Neural cell (in vitro differentiated cells): Measurements from ENCODE around the gene ARMCX1. TPM values are rescaled to one million over a fixed set of nuclear protein-coding genes. Genes with fewer than 3 reads are reported as not detected.
"Not testable (repeated sequence)": the region's sequence is repeated elsewhere in the genome, so short reads cannot be mapped to it uniquely, and the experiment has no call there.

ENCODE experiments used
- H2AFZ ChIP-seq: fragments of 200-600, 300-800 bp; sonication (generic), shearing (Covaris generic); 2 replicates; pipeline ENCODE4 v1.6.0; 2014; ENCODE audit warnings: low read depth, mild to moderate bottlenecking, antibody characterized with exemption, low read length, moderate library complexity
- H3F3A ChIP-seq: fragments of 200-600 bp; shearing (Covaris generic); 2 replicates; pipeline ENCODE4 v1.6.1; 2016; ENCODE audit warnings: mild to moderate bottlenecking, moderate library complexity, mixed read lengths, antibody characterized with exemption, low read length; ENCODE audit not compliant: insufficient read depth, poor library complexity, severe bottlenecking
- H3K27ac ChIP-seq: fragments of 200-600, 300-800 bp; sonication (generic), shearing (Covaris generic); 2 replicates; pipeline ENCODE4 v1.5.1; 2014; ENCODE audit warnings: mild to moderate bottlenecking, low read length, moderate library complexity
- H3K27me3 ChIP-seq: fragments of 300-800, 200-600 bp; sonication (generic), shearing (Covaris generic); 2 replicates; pipeline ENCODE4 v1.6.0; 2014; ENCODE audit warnings: mild to moderate bottlenecking, low read depth, low read length, moderate library complexity; ENCODE audit not compliant: insufficient read depth
- H3K36me3 ChIP-seq: fragments of 300-800, 200-600 bp; sonication (generic), shearing (Covaris generic); 2 replicates; pipeline ENCODE4 v1.5.1; 2014; ENCODE audit warnings: mild to moderate bottlenecking, antibody characterized with exemption, low read length, moderate library complexity; ENCODE audit not compliant: insufficient read depth
- H3K4me2 ChIP-seq: fragments of 300-800, 200-600 bp; sonication (generic), shearing (Covaris generic); 2 replicates; pipeline ENCODE4 v1.6.0; 2014; ENCODE audit warnings: mild to moderate bottlenecking, low read length
- H3K4me3 ChIP-seq: fragments of 300-800, 200-600 bp; sonication (generic), shearing (Covaris generic); 2 replicates; pipeline ENCODE4 v1.5.1; 2014; ENCODE audit warnings: mild to moderate bottlenecking, low read length, moderate library complexity
- H3K79me2 ChIP-seq: fragments of 200-600 bp; shearing (Covaris generic); replicated peaks from 2 replicates; pipeline ENCODE4 v1.6.0; 2014; ENCODE audit warnings: mild to moderate bottlenecking, low read length, moderate library complexity; ENCODE audit not compliant: insufficient read depth
- H3K9ac ChIP-seq: fragments of 300-800, 200-600 bp; sonication (generic), shearing (Covaris generic); 2 replicates; pipeline ENCODE4 v1.6.1; 2016; ENCODE audit warnings: mild to moderate bottlenecking, low read length, mixed read lengths
- H3K9me2 ChIP-seq: fragments of 200-600 bp; shearing (Covaris generic); 2 replicates; pipeline ENCODE4 v1.6.1; 2016; ENCODE audit warnings: mild to moderate bottlenecking, low read length, mixed read lengths; ENCODE audit not compliant: insufficient read depth
- H3K9me3 ChIP-seq: fragments of 200-600, 300-800 bp; sonication (generic), shearing (Covaris generic); 2 replicates; pipeline ENCODE4 v1.6.1; 2016; ENCODE audit warnings: mild to moderate bottlenecking, mixed run types, low read length, moderate library complexity, mixed read lengths
- H4K20me1 ChIP-seq: fragments of 200-600 bp; shearing (Covaris generic); 2 replicates; pipeline ENCODE4 v1.6.1; 2016; ENCODE audit warnings: mild to moderate bottlenecking, mixed run types; ENCODE audit not compliant: insufficient read depth
- EP300 ChIP-seq: fragments of 450-650 bp; conservative IDR thresholded peaks from 2 replicates; pipeline ENCODE4 v1.6.1; 2014; ENCODE audit warnings: antibody characterized with exemption, mild to moderate bottlenecking, moderate library complexity; ENCODE audit not compliant: poor library complexity, severe bottlenecking
- EZH2 ChIP-seq: fragments of 200-600, 300-800 bp; shearing (Covaris generic), sonication (generic); IDR thresholded peaks from 2 replicates; pipeline ENCODE4 v1.6.1; 2014; ENCODE audit warnings: antibody characterized with exemption, low read length, borderline replicate concordance, mild to moderate bottlenecking; ENCODE audit not compliant: insufficient read depth, poor library complexity, severe bottlenecking
- POLR2AphosphoS5 ChIP-seq: IDR thresholded peaks from 2 replicates; pipeline ENCODE4 v1.6.1; 2012
- RAD21 ChIP-seq: fragments of 450-650 bp; conservative IDR thresholded peaks from 2 replicates; pipeline ENCODE4 v1.6.1; 2014; ENCODE audit warnings: antibody characterized with exemption, mild to moderate bottlenecking, moderate library complexity
- SMC3 ChIP-seq: fragments of 450-650 bp; conservative IDR thresholded peaks from 2 replicates; pipeline ENCODE4 v1.6.1; 2014; ENCODE audit warnings: antibody characterized with exemption, mild to moderate bottlenecking, moderate library complexity; ENCODE audit not compliant: poor library complexity
- TAF1 ChIP-seq: IDR thresholded peaks from 2 replicates; pipeline ENCODE4 v1.6.1; 2012; ENCODE audit warnings: low read depth
- polyA plus RNA-seq: library from polyadenylated mRNA; depleted of rRNA; stranded (reverse); fragments of >200 nt; gene quantifications from 2 replicates; pipeline ENCODE4 v1.2.3, GENCODE V29; 2014
- TF ChIP-seq, protein P1 (sequence below): fragments of 450-650 bp; IDR thresholded peaks from 2 replicates; pipeline ENCODE4 v1.5.1; 2014; ENCODE audit warnings: antibody characterized with exemption, mild to moderate bottlenecking, moderate library complexity; ENCODE audit not compliant: poor library complexity, severe bottlenecking
- TF ChIP-seq, protein P2 (sequence below): IDR thresholded peaks from 2 replicates; pipeline ENCODE4 v1.6.1; 2012; ENCODE audit warnings: borderline replicate concordance

ARMCX1 gene
- polyA plus RNA-seq, 1 donor from 2014 or later = 81.8 TPM

GRCh38 chrX:101564651-101565050 is 14.3 kb downstream of the ARMCX1 start:
- H2AFZ ChIP-seq = no peak overlapping the region
- no peaks in the 10 kb centered on the region for H3K9me2 ChIP-seq
- no peaks in the 10 kb centered on the region for H3K79me2 ChIP-seq
- no peaks in the 10 kb centered on the region for H3K27me3 ChIP-seq
- no peak overlapping the region for H3K4me2 ChIP-seq
- no peaks in the 10 kb centered on the region for H4K20me1 ChIP-seq
- no peak overlapping the region for H3K4me3 ChIP-seq
- no peak for TF ChIP-seq RAD21
- H3K27ac ChIP-seq = no peak overlapping the region
- no peaks in the 10 kb centered on the region for H3K9me3 ChIP-seq
- no peaks in the 10 kb centered on the region for H3K36me3 ChIP-seq
- H3K9ac ChIP-seq = no peak overlapping the region
- H3F3A ChIP-seq = no peaks in the 10 kb centered on the region

DNA sequence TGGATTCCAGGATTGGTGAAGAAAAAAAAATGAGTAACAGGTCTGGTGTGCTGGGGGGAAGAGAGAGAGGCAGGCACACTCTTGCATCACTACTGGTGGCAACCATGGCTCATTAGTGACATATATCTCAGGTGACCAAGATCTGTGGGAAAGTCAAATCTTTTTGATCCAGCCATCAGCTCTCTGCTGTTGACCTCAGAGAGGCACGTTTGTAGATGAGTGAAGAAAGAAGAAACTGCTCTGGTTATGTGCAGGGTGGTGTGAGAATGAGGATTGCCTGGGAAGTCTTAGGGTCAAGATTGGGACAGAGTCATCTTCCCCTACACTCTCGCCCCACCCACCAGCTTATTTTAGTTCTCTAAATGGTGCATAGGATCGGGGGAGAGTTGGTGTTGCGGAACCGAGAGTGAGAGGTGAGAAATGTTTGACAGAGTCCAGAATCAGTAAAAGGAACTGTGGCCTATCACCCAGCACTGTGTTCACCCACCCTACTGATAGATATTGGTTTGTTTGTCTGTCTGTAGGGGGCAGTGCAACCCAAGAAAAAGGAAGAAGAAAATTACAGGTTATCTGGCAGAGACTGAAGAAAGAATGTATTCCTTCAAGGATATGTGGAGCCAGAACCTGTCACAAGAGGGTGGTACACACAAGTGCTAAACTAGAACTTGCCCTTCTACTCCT is 45.5 kb downstream of the ARMCX1 start:
- H2AFZ ChIP-seq = no peak overlapping the region
- TF ChIP-seq EZH2 (no peak), SMC3 (peak; percentile 93), TAF1 (no peak), POLR2AphosphoS5 (no peak), EP300 (no peak), RAD21 (peak; percentile 93)
- TF ChIP-seq, protein P1, sequence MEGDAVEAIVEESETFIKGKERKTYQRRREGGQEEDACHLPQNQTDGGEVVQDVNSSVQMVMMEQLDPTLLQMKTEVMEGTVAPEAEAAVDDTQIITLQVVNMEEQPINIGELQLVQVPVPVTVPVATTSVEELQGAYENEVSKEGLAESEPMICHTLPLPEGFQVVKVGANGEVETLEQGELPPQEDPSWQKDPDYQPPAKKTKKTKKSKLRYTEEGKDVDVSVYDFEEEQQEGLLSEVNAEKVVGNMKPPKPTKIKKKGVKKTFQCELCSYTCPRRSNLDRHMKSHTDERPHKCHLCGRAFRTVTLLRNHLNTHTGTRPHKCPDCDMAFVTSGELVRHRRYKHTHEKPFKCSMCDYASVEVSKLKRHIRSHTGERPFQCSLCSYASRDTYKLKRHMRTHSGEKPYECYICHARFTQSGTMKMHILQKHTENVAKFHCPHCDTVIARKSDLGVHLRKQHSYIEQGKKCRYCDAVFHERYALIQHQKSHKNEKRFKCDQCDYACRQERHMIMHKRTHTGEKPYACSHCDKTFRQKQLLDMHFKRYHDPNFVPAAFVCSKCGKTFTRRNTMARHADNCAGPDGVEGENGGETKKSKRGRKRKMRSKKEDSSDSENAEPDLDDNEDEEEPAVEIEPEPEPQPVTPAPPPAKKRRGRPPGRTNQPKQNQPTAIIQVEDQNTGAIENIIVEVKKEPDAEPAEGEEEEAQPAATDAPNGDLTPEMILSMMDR = peak; percentile 91
- TF ChIP-seq, protein P2, sequence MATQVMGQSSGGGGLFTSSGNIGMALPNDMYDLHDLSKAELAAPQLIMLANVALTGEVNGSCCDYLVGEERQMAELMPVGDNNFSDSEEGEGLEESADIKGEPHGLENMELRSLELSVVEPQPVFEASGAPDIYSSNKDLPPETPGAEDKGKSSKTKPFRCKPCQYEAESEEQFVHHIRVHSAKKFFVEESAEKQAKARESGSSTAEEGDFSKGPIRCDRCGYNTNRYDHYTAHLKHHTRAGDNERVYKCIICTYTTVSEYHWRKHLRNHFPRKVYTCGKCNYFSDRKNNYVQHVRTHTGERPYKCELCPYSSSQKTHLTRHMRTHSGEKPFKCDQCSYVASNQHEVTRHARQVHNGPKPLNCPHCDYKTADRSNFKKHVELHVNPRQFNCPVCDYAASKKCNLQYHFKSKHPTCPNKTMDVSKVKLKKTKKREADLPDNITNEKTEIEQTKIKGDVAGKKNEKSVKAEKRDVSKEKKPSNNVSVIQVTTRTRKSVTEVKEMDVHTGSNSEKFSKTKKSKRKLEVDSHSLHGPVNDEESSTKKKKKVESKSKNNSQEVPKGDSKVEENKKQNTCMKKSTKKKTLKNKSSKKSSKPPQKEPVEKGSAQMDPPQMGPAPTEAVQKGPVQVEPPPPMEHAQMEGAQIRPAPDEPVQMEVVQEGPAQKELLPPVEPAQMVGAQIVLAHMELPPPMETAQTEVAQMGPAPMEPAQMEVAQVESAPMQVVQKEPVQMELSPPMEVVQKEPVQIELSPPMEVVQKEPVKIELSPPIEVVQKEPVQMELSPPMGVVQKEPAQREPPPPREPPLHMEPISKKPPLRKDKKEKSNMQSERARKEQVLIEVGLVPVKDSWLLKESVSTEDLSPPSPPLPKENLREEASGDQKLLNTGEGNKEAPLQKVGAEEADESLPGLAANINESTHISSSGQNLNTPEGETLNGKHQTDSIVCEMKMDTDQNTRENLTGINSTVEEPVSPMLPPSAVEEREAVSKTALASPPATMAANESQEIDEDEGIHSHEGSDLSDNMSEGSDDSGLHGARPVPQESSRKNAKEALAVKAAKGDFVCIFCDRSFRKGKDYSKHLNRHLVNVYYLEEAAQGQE = no peak
- H3K9ac ChIP-seq = no peak overlapping the region
- no peak overlapping the region for H3K4me2 ChIP-seq
- no peaks in the 10 kb centered on the region for H3K36me3 ChIP-seq
- no peaks in the 10 kb centered on the region for H3K27me3 ChIP-seq
- no peaks in the 10 kb centered on the region for H3F3A ChIP-seq
- no peaks in the 10 kb centered on the region for H3K79me2 ChIP-seq
- H3K4me3 ChIP-seq = no peak overlapping the region
- no peak overlapping the region for H3K27ac ChIP-seq
- H3K9me2 ChIP-seq = no peaks in the 10 kb centered on the region
- H4K20me1 ChIP-seq = no peaks in the 10 kb centered on the region
- H3K9me3 ChIP-seq = no peaks in the 10 kb centered on the region

DNA sequence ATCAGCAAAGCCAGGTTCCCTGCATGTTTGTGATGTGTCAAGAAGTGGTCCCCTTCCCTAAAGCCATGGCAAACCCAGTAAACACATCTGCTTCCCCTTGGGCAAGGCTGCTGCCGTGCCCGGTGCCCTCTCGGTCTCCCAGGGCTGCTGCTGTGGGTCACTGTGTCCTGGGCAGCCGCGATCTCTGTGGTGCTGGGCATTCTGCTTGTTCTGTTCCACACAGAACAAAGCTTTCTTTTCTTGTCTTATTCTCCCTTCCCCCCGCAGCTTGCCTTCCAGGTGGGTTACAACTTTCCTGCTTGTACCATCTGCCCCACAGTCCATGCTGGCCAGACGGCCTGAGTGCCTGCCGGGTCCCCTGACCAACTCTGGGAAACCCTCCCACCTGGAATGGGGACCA is 49.2 kb downstream of the ARMCX1 start:
- H3K9me2 ChIP-seq, H4K20me1 ChIP-seq, H3K4me2 ChIP-seq, H3K9me3 ChIP-seq, H3K27me3 ChIP-seq, H3F3A ChIP-seq, H3K79me2 ChIP-seq, H3K36me3 ChIP-seq, H2AFZ ChIP-seq, H3K4me3 ChIP-seq, H3K27ac ChIP-seq, H3K9ac ChIP-seq: not testable (repeated sequence)
